B cell (primary cell): Measurements from ENCODE around the gene JAG2.

Source experiments
- EZH2 ChIP-seq: IDR thresholded peaks from 2 replicates; pipeline ENCODE4 v1.6.1; 2012; ENCODE audit warnings: borderline replicate concordance, low read depth, mild to moderate bottlenecking, moderate library complexity, low read length; ENCODE audit not compliant: insufficient read depth, poor library complexity, severe bottlenecking
- TF ChIP-seq, protein P1 (sequence below): fragments of 200-600 bp; IDR thresholded peaks from one replicate; pipeline ENCODE4 v1.8.0; 2022; ENCODE audit warnings: antibody characterized with exemption, mild to moderate bottlenecking

DNA sequence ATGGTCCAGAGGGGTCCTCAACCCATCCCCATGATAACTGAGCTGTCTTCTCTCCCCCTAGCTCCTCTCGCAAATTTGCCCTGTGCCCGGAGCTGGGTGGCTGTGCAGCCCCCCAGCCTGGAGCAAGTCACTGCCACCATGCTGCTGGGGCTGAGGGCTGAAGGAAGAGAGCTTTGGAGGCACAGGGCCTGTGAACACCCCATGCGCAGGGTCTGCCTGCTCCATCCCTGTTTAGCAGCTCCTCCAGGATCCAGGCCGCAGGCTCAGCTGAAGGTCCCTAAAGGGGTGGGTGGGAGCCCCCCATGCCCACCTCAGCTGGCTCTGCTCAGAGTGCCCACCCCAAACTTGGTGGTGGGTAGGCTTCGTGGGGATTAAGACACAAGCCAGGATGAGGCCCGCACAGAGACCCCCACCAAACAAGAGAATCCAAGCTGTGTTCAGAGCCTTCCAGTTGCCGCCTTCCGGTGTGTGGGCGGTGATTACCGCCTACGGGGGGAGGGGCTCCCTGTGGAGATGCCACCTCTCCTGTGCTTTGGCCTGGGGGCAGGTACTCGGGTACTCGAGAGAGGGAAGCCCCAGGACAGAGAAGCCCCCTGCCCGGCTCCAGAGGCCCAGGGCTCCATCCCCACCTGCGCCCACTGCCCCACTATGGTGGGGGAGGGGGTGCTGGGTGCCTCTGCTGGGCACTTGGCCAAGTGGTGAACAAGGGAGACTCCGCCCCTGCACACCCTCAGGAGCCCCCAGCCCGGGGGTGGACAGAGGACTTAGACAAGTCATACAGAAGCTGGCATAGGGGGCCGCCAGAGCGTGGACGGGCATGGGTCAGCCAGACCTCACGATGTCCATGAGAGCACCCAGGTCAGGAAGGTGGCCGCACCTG, 1.4 kb upstream of the JAG2 start:
- no peak for TF ChIP-seq EZH2
- TF ChIP-seq, protein P1, sequence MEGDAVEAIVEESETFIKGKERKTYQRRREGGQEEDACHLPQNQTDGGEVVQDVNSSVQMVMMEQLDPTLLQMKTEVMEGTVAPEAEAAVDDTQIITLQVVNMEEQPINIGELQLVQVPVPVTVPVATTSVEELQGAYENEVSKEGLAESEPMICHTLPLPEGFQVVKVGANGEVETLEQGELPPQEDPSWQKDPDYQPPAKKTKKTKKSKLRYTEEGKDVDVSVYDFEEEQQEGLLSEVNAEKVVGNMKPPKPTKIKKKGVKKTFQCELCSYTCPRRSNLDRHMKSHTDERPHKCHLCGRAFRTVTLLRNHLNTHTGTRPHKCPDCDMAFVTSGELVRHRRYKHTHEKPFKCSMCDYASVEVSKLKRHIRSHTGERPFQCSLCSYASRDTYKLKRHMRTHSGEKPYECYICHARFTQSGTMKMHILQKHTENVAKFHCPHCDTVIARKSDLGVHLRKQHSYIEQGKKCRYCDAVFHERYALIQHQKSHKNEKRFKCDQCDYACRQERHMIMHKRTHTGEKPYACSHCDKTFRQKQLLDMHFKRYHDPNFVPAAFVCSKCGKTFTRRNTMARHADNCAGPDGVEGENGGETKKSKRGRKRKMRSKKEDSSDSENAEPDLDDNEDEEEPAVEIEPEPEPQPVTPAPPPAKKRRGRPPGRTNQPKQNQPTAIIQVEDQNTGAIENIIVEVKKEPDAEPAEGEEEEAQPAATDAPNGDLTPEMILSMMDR, result no peak
